K562 (cell line): Measurements from ENCODE around the gene FOXL2NB. TPM values are rescaled to one million over a fixed set of nuclear protein-coding genes. Genes with fewer than 3 reads are reported as not detected.

Experiments
- ADNP ChIP-seq: fragments of 200-800 bp; sonication (Bioruptor generic); IDR thresholded peaks from 2 replicates; pipeline ENCODE4 v1.6.1; 2016; ENCODE audit warnings: missing genetic modification characterization, missing compliant biosample characterization
- ATF7 ChIP-seq: fragments of 450-650 bp; IDR thresholded peaks from 2 replicates; pipeline ENCODE4 v1.7.1; 2014; ENCODE audit warnings: mild to moderate bottlenecking, moderate library complexity
- CBFA2T3 ChIP-seq: fragments of 450-650 bp; IDR thresholded peaks from 2 replicates; pipeline ENCODE4 v1.6.1; 2017
- DMBX1 ChIP-seq: fragments of 250-450 bp; sonication (Bioruptor Pico); IDR thresholded peaks from 2 replicates; pipeline ENCODE4 v1.8.0; 2022; ENCODE audit warnings: inconsistent platforms, mild to moderate bottlenecking, moderate library complexity, borderline replicate concordance
- ETV6 ChIP-seq, 3 experiments: fragments of 150-350 bp in 1 of 3; sonication (generic) in 1 of 3; formaldehyde crosslinking in 1 of 3; IDR thresholded peaks; 2 replicates each; pipeline versions ENCODE4 v1.6.1 to v1.8.0; 2014 to 2022; ENCODE audit warnings: borderline replicate concordance in 2 of 3, low read depth in 2 of 3, antibody characterized with exemption in 1 of 3, low read length in 1 of 3, mild to moderate bottlenecking in 1 of 3, missing genetic modification reagents in 1 of 3
- HINFP ChIP-seq: fragments of 450-650 bp; conservative IDR thresholded peaks from 2 replicates; pipeline ENCODE4 v1.6.1; 2016; ENCODE audit warnings: missing genetic modification characterization, low read depth, mild to moderate bottlenecking, control low read depth, missing compliant biosample characterization
- MAFF ChIP-seq: IDR thresholded peaks from 2 replicates; pipeline ENCODE4 v1.6.1; 2012; ENCODE audit warnings: low read length, improper control_type of control experiment
- MAX ChIP-seq: sonication (generic); formaldehyde crosslinking; IDR thresholded peaks from 2 replicates; pipeline ENCODE4 v1.9.0; 2022; ENCODE audit warnings: mild to moderate bottlenecking, missing genetic modification reagents
- MAZ ChIP-seq, 2 experiments: fragments of 450-650 bp in 1 of 2; sonication (generic) in 1 of 2; formaldehyde crosslinking; IDR thresholded peaks in 1 of 2; conservative IDR thresholded peaks in 1 of 2; 2 replicates each; pipeline versions ENCODE4 v1.4.0 to v1.5.0; 2020; ENCODE audit warnings: mild to moderate bottlenecking in 1 of 2, missing genetic modification reagents in 1 of 2
- MYC ChIP-seq, 2 experiments: fragments of 250-450 bp in 1 of 2; sonication (Bioruptor Pico) in 1 of 2; IDR thresholded peaks; 2 replicates each; pipeline versions ENCODE4 v1.5.1 to v1.6.1; 2012 to 2021; ENCODE audit warnings: low read depth in 2 of 2, borderline replicate concordance in 1 of 2, improper control_type of control experiment in 1 of 2, low read length in 1 of 2, mild to moderate bottlenecking in 1 of 2, moderate library complexity in 1 of 2
- THRAP3 ChIP-seq: fragments of 450-650 bp; IDR thresholded peaks from 2 replicates; pipeline ENCODE4 v1.6.1; 2016; ENCODE audit warnings: mild to moderate bottlenecking, inconsistent platforms, borderline replicate concordance
- TOE1 ChIP-seq, 2 experiments: fragments of 450-650 bp in 1 of 2; sonication (generic) in 1 of 2; formaldehyde crosslinking in 1 of 2; IDR thresholded peaks; 2 replicates each; pipeline versions ENCODE4 v1.7.1 to v1.8.0; 2016 to 2022; ENCODE audit warnings: borderline replicate concordance in 2 of 2, mild to moderate bottlenecking in 2 of 2, antibody characterized with exemption in 1 of 2, inconsistent platforms in 1 of 2, low read depth in 1 of 2, missing genetic modification reagents in 1 of 2, moderate library complexity in 1 of 2
- TRIM28 ChIP-seq: fragments of 450-650 bp; IDR thresholded peaks from 2 replicates; pipeline ENCODE4 v1.6.1; 2017
- USF1 ChIP-seq: sonication (generic); formaldehyde crosslinking; IDR thresholded peaks from 2 replicates; pipeline ENCODE4 v1.9.0; 2022; ENCODE audit warnings: mild to moderate bottlenecking, missing genetic modification reagents
- ZFP1 ChIP-seq: fragments of 450-650 bp; formaldehyde crosslinking; IDR thresholded peaks from 2 replicates; pipeline ENCODE4 v1.4.0; 2020; ENCODE audit warnings: mild to moderate bottlenecking, mixed read lengths
- ZNF512 ChIP-seq: IDR thresholded peaks from 2 replicates; pipeline ENCODE4 v1.6.1; 2016; ENCODE audit warnings: missing genetic modification characterization, missing compliant biosample characterization
- ZNF518B ChIP-seq: fragments of 250-450 bp; sonication (Bioruptor Pico); IDR thresholded peaks from 2 replicates; pipeline ENCODE4 v1.5.0; 2021; ENCODE audit warnings: mild to moderate bottlenecking, moderate library complexity
- polyA plus RNA-seq, 8 experiments: library from polyadenylated mRNA; depleted of rRNA in 4 of 8; stranded (reverse) in 5 of 8; unstranded in 3 of 8; fragments of >200 nt; fragmentation: Nextera tagmentation in 2 of 8; fragmentation: Illumina TruSeq in 1 of 8; extraction: Ambion mirVana in 2 of 8; extraction: Trizol in 1 of 8; gene quantifications; 2 replicates each; pipeline versions ENCODE4 v1.2.1 to v1.2.3, GENCODE V29; 2011 to 2014; ENCODE audit warnings: inconsistent platforms in 1 of 8, missing spikeins in 1 of 8
- total RNA-seq, 7 experiments: library from RNA; depleted of rRNA in 6 of 7; stranded (reverse); fragments of >200 nt in 6 of 7; fragmentation: Illumina TruSeq in 2 of 7; extraction: Trizol in 2 of 7; gene quantifications; 2 replicates each; pipeline versions ENCODE4 v1.2.1 to v1.2.3, GENCODE V29; 2011 to 2021; ENCODE audit warnings: low replicate concordance in 1 of 7

FOXL2NB gene
- total and polyA plus RNA-seq, 9 of the 15 experiments (the other 6 are each of a cell fraction or from before 2014, with no cell fraction given), result 0.71 to 17.4 (median 9.0) TPM

GRCh38 chr3:138935863-138936740 is 10.9 kb upstream of the FOXL2NB start (continued):
- TF ChIP-seq USF1 (CRISPR knock-in tag), result peak; percentile 90
- no peak for TF ChIP-seq TRIM28
- no peak for TF ChIP-seq ZNF518B
- peak; percentile 56 for TF ChIP-seq ATF7
- TF ChIP-seq MAZ (CRISPR knock-in tag; conservative IDR thresholded peaks at IDR 0.05 in 1 of 2, IDR thresholded peaks at IDR 0.05 in 1 of 2), result peak in 1 of 2 experiments; percentile 71; a peak in 1 of 4 replicates
- TF ChIP-seq MAFF, result no peak
- TF ChIP-seq CBFA2T3, result no peak
- TF ChIP-seq THRAP3, result no peak; the same call in 1 of the 2 replicates
- peak; percentile 83 for TF ChIP-seq HINFP
- no peak; the same call in 1 of the 2 replicates for TF ChIP-seq ADNP (tag)
- peak; percentile 4; the same call in 1 of the 2 replicates for TF ChIP-seq DMBX1 (CRISPR knock-in tag)
- TF ChIP-seq TOE1 (IDR thresholded peaks at IDR 0.05; ENCODE audit: borderline replicate concordance), result no peak; the same call in none of the 2 replicates
- TF ChIP-seq TOE1 (CRISPR knock-in tag; IDR thresholded peaks at IDR 0.05; ENCODE audit: borderline replicate concordance, low read depth), result no peak
- TF ChIP-seq ZFP1, result no peak
- TF ChIP-seq MAX (CRISPR knock-in tag), result peak; percentile 67
- TF ChIP-seq ETV6 (IDR thresholded peaks at IDR 0.05; ENCODE audit: borderline replicate concordance in 1 of 2, low read depth in 2 of 2, low read length in 1 of 2), result no peak
- TF ChIP-seq ETV6 (CRISPR knock-in tag; IDR thresholded peaks at IDR 0.05; ENCODE audit: borderline replicate concordance), result no peak
- peak; percentile 49; the same call in 1 of the 2 replicates for TF ChIP-seq MYC (IDR thresholded peaks at IDR 0.05; ENCODE audit: low read depth, low read length)
- TF ChIP-seq MYC (CRISPR knock-in tag; IDR thresholded peaks at IDR 0.05; ENCODE audit: borderline replicate concordance, low read depth), result no peak
- TF ChIP-seq ZNF512 (tag), result no peak
